ENCODE data around the gene MYO5A.
"Not testable (repeated sequence)": the region's sequence is repeated elsewhere in the genome, so short reads cannot be mapped to it uniquely, and the experiment has no call there.

DNA sequence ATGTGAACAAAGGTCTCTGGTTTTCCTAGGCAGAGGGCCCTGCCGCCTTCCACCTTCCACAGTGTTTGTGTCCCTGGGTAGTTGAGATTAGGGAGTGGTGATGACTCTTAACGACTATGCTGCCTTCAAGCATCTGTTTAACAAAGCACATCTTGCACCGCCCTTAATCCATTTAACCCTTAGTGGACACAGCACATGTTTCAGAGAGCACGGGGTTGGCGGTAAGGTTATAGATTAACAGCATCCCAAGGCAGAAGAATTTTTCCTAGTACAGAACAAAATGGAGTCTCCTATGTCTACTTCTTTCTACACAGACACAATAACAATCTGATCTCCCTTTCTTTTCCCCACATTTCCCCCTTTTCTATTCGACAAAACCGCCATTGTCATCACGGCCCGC, 69.4 kb downstream of the MYO5A start:
- TF ChIP-seq EZH2phosphoT487 (IDR thresholded peaks at IDR 0.05; ENCODE audit: borderline replicate concordance); CTCF (IDR thresholded peaks at IDR 0.05 in 2 of 3, conservative IDR thresholded peaks at IDR 0.05 in 1 of 3; ENCODE audit: borderline replicate concordance in 1 of 3, insufficient read depth in 1 of 3, low read depth in 2 of 3, low read length in 2 of 3); JUND (IDR thresholded peaks at IDR 0.05); POLR2A (IDR thresholded peaks at IDR 0.05; ENCODE audit: borderline replicate concordance, extremely low read depth, insufficient read depth, insufficient read length); SIN3A (IDR thresholded peaks at IDR 0.05; ENCODE audit: low read depth): not testable (repeated sequence)

All from HCT116 (cell line).